Stimulated activated naive CD8-positive, alpha-beta T cell treated with anti-CD3 and anti-CD28 coated beads, Interleukin-15, Interleukin-2, amounts not matched to agents 100 ng/mL and 50 ng/mL, for 24 hours (primary cell): ENCODE measurements around the gene RAD51AP2.
"Not testable (repeated sequence)": the region's sequence is repeated elsewhere in the genome, so short reads cannot be mapped to it uniquely, and the experiment has no call there.

Experiments
- H3K27ac Mint-ChIP-seq: one replicate; pipeline ENCODE4 v1.8.0; 2021; ENCODE audit warnings: mild to moderate bottlenecking, mixed read lengths
- H3K27me3 Mint-ChIP-seq: one replicate; pipeline ENCODE4 v1.8.0; 2021; ENCODE audit warnings: mixed read lengths
- H3K36me3 Mint-ChIP-seq: one replicate; pipeline ENCODE4 v1.8.0; 2021; ENCODE audit warnings: low read depth, mixed read lengths
- H3K4me1 Mint-ChIP-seq: one replicate; pipeline ENCODE4 v1.8.0; 2021; ENCODE audit warnings: low read depth, mixed read lengths
- H3K4me3 Mint-ChIP-seq: one replicate; pipeline ENCODE4 v1.8.0; 2021; ENCODE audit warnings: mild to moderate bottlenecking, mixed read lengths
- H3K9me3 Mint-ChIP-seq: one replicate; pipeline ENCODE4 v1.8.0; 2021; ENCODE audit warnings: mixed read lengths

Gene RAD51AP2

GRCh38 chr2:17518212-17519154 is at the start of gene RAD51AP2:
TSS of gene RAD51AP2 (minus strand) at chr2:17518440. CDS start at chr2:17518415, 25 bp downstream.
- H3K36me3 Mint-ChIP-seq: no peaks in the 10 kb centered on the region
- H3K4me1 Mint-ChIP-seq: no peaks in the 10 kb centered on the region
- peaks cover 38% of the 10 kb centered on the region for H3K27me3 Mint-ChIP-seq
- no peaks in the 10 kb centered on the region for H3K9me3 Mint-ChIP-seq
- no peak within 1 kb of the TSS for H3K4me3 Mint-ChIP-seq
- H3K27ac Mint-ChIP-seq: no peak within 1 kb of the TSS

DNA sequence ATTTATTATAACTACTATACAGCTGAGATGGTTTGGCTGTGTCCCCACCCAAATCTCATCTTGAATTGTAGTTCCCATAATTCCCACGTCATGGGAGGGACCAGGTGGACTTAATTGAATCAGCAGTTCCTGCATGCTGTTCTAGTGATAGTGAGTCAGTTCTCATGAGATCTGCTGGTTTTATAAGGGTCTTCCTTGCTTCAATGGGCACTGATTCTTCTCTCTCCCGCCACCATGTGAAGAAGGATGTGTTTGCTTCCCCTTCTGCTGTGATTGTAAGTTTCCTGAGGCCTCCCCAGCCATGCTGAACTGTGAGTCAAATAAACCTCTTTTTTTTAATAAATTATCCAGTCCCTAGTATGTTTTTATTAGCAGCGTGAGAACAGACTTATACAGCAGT is 47.5 kb upstream of the RAD51AP2 start:
- H3K36me3 Mint-ChIP-seq, H3K4me3 Mint-ChIP-seq, H3K27ac Mint-ChIP-seq, H3K9me3 Mint-ChIP-seq, H3K27me3 Mint-ChIP-seq, H3K4me1 Mint-ChIP-seq: not testable (repeated sequence)

DNA sequence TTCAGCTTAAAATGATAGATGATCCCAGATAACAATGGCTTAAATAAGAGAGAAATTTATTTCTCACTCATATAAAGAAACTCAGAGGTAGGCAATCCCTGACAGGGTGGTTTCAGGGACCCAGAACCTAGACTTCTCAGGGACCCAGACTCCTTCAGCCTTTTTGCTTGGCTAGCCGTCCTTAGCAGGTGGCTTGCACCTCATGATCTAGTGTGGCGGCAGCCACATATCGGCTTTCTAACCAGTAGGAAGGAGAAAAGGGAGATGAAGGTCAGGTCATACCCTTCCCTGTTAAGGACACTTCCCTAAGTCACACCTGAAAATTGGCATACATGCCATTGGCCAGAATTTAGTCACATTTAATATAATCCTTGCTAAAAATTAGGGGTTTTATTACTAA is 40.6 kb upstream of the RAD51AP2 start:
- Mint-ChIP-seq H3K27me3 (peaks cover 11% of the 10 kb centered on the region), H3K27ac (no peak overlapping the region), H3K9me3 (no peaks in the 10 kb centered on the region), H3K4me3 (no peak overlapping the region), H3K36me3 (no peaks in the 10 kb centered on the region), H3K4me1 (no peaks in the 10 kb centered on the region)

DNA sequence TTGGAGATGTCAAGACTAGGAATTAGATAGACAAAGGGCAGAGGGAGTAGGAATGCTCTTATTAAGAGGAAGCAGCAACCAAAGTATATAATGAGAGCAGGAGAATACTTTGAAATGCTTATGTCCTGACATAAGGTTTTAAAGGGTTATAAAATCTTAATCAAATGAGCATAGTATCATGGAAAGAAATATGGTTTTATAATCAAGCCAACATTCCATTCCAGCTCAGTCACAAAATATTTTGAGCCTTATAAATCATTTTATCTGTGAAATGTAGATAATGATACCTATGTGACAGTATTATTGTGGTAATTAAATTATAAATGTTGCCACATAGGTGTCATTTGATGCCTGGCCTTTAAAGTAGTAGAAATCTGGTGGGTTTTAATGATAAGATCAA is 39.8 kb upstream of the RAD51AP2 start:
- Mint-ChIP-seq H3K27ac (no peak overlapping the region), H3K27me3 (peaks cover 11% of the 10 kb centered on the region), H3K9me3 (no peaks in the 10 kb centered on the region), H3K4me3 (no peak overlapping the region), H3K36me3 (no peaks in the 10 kb centered on the region), H3K4me1 (no peaks in the 10 kb centered on the region)

DNA sequence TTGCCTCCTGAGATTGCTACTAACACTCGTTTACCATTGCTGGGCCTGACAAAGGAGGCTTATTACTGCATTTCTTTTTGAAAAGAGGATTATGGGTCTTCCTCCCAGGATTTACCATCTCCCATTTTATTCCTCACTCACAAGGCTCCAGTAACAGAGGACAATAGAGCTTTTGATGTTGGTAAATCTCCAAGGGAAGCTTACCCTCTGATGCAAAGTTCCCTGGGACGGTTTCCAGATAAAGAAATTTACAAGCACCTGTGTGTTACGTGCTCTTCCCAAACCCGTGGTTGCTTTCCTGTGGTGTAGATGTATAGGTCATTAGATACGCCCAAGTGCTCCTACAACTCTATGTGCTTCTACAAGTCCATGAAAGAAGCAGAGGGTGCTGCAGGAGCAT is 39.4 kb upstream of the RAD51AP2 start:
- H3K4me3 Mint-ChIP-seq: no peak overlapping the region
- no peaks in the 10 kb centered on the region for H3K4me1 Mint-ChIP-seq
- H3K36me3 Mint-ChIP-seq: no peaks in the 10 kb centered on the region
- H3K27ac Mint-ChIP-seq: no peak overlapping the region
- H3K27me3 Mint-ChIP-seq: peaks cover 11% of the 10 kb centered on the region
- no peaks in the 10 kb centered on the region for H3K9me3 Mint-ChIP-seq

DNA sequence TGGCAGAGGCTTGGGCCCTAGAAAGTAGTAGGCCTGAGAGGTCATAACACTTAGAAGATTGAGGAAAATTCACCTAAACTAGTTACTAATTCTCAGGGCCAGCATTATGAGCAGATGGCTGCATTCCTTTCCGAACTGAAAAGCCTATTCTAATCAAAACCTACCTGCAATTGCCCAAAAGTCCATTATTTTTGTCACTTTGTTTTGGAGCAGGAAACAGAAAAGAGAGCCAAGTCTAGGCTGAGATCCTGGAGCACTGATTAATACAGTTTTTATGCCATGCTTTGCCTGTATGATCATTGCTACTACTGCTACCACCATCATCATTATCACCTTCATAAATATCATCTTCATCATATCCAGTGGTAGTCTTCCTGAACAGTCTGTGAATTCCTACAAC is 36.9 kb upstream of the RAD51AP2 start:
- no peak overlapping the region for H3K4me3 Mint-ChIP-seq
- peaks cover 11% of the 10 kb centered on the region for H3K27me3 Mint-ChIP-seq
- H3K9me3 Mint-ChIP-seq: no peaks in the 10 kb centered on the region
- H3K4me1 Mint-ChIP-seq: no peaks in the 10 kb centered on the region
- no peak overlapping the region for H3K27ac Mint-ChIP-seq
- no peaks in the 10 kb centered on the region for H3K36me3 Mint-ChIP-seq

- Mint-ChIP-seq H3K4me3 (no peak overlapping the region), H3K27ac (no peak overlapping the region), H3K27me3 (peaks cover 14% of the 10 kb centered on the region), H3K36me3 (no peaks in the 10 kb centered on the region), H3K9me3 (no peaks in the 10 kb centered on the region), H3K4me1 (no peaks in the 10 kb centered on the region)
Measured at GRCh38 chr2:17550907-17551306, 32.7 kb upstream of the RAD51AP2 start.

GRCh38 chr2:17547737-17548136 is 29.5 kb upstream of the RAD51AP2 start:
- Mint-ChIP-seq H3K36me3 (no peaks in the 10 kb centered on the region), H3K4me3 (no peak overlapping the region), H3K9me3 (no peaks in the 10 kb centered on the region), H3K27ac (no peak overlapping the region), H3K27me3 (peaks cover 27% of the 10 kb centered on the region), H3K4me1 (no peaks in the 10 kb centered on the region)

DNA sequence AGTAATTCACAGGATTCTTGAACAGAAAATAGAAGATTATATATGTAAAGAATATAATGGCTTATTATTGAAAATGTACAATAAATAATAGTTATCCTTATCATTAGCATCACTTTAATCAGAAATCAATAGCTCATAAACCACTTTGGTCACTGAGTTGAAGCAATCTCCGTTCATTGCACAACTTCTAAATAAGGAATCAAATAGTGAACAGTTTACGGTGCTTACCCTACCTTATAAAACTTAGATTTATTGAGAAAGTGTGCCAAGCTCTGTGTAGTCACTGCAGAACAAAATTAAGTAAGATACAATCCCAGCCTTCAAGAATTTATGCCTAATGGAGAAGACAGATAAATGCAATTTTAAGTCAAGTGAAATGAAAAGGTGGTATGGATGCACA is 29.0 kb upstream of the RAD51AP2 start:
- Mint-ChIP-seq H3K4me1 (no peaks in the 10 kb centered on the region), H3K36me3 (no peaks in the 10 kb centered on the region), H3K4me3 (no peak overlapping the region), H3K27ac (no peak overlapping the region), H3K27me3 (peaks cover 30% of the 10 kb centered on the region), H3K9me3 (no peaks in the 10 kb centered on the region)

DNA sequence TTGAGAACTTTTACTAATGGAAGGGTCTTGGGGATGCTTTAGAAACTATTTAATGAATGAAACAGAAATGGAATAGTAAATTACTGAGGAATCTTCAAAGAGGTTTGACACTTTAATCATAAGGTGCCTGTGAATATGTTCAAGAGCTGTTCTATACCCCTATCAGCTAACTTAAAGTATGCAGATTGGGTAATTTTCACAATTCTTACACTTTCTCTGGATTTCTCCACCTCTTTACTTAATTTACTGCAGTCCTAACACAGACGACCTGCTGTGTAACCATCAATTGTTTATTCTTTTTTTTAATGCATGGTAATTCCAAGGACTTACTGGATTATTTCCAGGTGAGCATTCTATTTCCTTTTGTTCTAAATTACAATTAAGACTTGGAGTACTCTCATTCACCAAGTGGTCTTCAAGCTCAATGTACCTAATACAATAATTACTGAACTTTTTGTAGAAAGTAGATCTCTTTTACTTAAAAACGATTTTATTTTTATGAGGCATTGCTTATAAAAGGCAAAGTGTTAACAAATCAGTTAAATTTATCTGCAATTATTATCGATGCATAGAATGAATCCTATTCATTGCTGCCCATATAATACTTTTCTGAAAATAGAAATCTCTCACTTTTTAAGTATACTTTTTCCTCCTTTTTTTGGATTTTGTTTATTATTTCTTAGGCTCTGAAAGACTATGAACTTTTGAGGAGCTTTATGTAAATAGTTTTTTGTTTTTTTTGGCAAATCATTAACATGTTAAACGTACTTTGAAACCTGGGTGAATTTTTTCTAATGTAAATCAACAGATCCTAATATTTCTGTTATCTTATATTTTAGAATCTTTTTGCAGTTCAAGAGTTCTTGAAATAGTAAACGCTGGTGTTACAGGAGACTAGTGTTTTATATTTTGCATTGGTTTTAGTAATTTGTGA is 27.7 kb upstream of the RAD51AP2 start:
- peaks cover 43% of the 10 kb centered on the region for H3K27me3 Mint-ChIP-seq
- H3K4me3 Mint-ChIP-seq: no peak overlapping the region
- no peaks in the 10 kb centered on the region for H3K36me3 Mint-ChIP-seq

DNA sequence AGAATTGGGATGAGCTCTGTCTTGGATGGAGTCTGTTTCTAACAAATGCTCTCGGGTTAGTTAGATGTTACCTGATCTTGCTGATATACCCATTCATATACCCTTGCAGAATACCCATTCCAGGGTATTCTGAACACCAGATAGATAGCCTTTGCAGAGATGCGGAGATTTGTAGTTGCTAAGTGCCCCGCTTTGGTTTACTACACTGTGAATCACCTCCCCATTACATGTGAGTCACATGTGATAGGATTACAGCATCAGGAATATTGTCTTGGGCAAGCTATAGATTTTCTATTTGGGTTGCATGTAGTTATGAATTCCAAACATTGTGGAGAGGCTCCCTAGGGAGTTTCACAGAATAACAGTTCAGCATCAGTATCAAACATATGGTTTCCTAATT is 26.0 kb upstream of the RAD51AP2 start:
- Mint-ChIP-seq H3K27me3 (peaks cover 60% of the 10 kb centered on the region), H3K4me1 (no peaks in the 10 kb centered on the region), H3K9me3 (no peaks in the 10 kb centered on the region), H3K36me3 (no peaks in the 10 kb centered on the region), H3K27ac (no peak overlapping the region), H3K4me3 (no peak overlapping the region)

More for the DNA sequence above, 27.7 kb upstream of the RAD51AP2 start:
- Mint-ChIP-seq H3K27ac (no peak overlapping the region), H3K4me1 (no peaks in the 10 kb centered on the region), H3K9me3 (no peaks in the 10 kb centered on the region)

DNA sequence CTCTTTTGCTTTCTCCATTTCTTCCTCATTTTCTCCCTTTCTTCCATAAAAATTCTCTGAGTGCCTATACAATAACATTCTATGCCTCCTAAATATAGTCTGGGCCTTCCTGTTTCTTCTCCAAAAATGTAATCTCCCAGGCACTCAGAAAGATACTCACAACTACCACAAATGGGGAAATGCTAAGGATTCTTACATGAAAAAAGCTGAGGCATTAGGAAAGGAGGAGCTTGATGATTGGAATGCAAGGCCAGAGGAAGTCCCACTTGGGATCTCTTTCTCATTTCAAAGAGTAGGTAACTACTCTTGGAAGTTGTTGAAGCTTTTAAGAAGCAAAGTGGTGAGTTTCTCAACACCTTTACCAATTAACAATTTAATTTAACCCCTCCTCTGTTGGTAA is 25.6 kb upstream of the RAD51AP2 start:
- H3K4me1 Mint-ChIP-seq: no peaks in the 10 kb centered on the region
- peaks cover 63% of the 10 kb centered on the region for H3K27me3 Mint-ChIP-seq
- no peak overlapping the region for H3K27ac Mint-ChIP-seq
- H3K4me3 Mint-ChIP-seq: no peak overlapping the region
- no peaks in the 10 kb centered on the region for H3K9me3 Mint-ChIP-seq
- no peaks in the 10 kb centered on the region for H3K36me3 Mint-ChIP-seq

GRCh38 chr2:17543131-17543660 is 25.0 kb upstream of the RAD51AP2 start:
- Mint-ChIP-seq H3K9me3 (no peaks in the 10 kb centered on the region), H3K4me1 (no peaks in the 10 kb centered on the region), H3K27ac (no peak overlapping the region), H3K36me3 (no peaks in the 10 kb centered on the region), H3K27me3 (peaks cover 63% of the 10 kb centered on the region), H3K4me3 (no peak overlapping the region)

- no peaks in the 10 kb centered on the region for H3K4me1 Mint-ChIP-seq
- no peak overlapping the region for H3K4me3 Mint-ChIP-seq
- no peak overlapping the region for H3K27ac Mint-ChIP-seq
- H3K36me3 Mint-ChIP-seq: no peaks in the 10 kb centered on the region
- peaks cover 62% of the 10 kb centered on the region for H3K27me3 Mint-ChIP-seq
- H3K9me3 Mint-ChIP-seq: no peaks in the 10 kb centered on the region
Measured at GRCh38 chr2:17542471-17542870, 24.2 kb upstream of the RAD51AP2 start.

- Mint-ChIP-seq H3K4me3 (no peak overlapping the region), H3K4me1 (no peaks in the 10 kb centered on the region), H3K36me3 (no peaks in the 10 kb centered on the region), H3K27ac (no peak overlapping the region), H3K27me3 (peaks cover 62% of the 10 kb centered on the region), H3K9me3 (no peaks in the 10 kb centered on the region)
Measured at GRCh38 chr2:17541531-17541950, 23.3 kb upstream of the RAD51AP2 start.
